Small intestine (tissue), 7 donors: Measurements from ENCODE around the gene GSAP. TPM values are rescaled to one million over a fixed set of nuclear protein-coding genes. Genes with fewer than 3 reads are reported as not detected.

ENCODE experiments used
- DNase-seq, 2 donors: peaks; one replicate each; pipeline versions ENCODE4 v3.0.0 to v3.0.0-alpha.2; 2013
- FAIRE-seq: peaks from 2 replicates; lab custom pipeline; 2012; peaks lifted over from hg19 to GRCh38; lab: Jason Lieb, UNC
- H3K27ac ChIP-seq, 3 donors: one replicate each; pipeline ENCODE4 v1.5.1; 2013; ENCODE audit warnings: low read length in 2 of 3, mild to moderate bottlenecking in 2 of 3, control low read depth in 1 of 3, inconsistent platforms in 1 of 3, low read depth in 1 of 3, moderate library complexity in 1 of 3
- H3K27me3 ChIP-seq, 3 donors: one replicate each; pipeline ENCODE4 v1.6.1; 2013; ENCODE audit warnings: low read length in 3 of 3, inconsistent platforms in 1 of 3; ENCODE audit not compliant: control insufficient read depth in 3 of 3, insufficient read depth in 3 of 3
- H3K36me3 ChIP-seq, 3 donors: one replicate each; pipeline ENCODE4 v1.6.1; 2013; ENCODE audit warnings: low read length in 3 of 3, inconsistent platforms in 1 of 3, low read depth in 1 of 3, mild to moderate bottlenecking in 1 of 3, moderate library complexity in 1 of 3; ENCODE audit not compliant: control insufficient read depth in 3 of 3, insufficient read depth in 2 of 3
- H3K4me1 ChIP-seq, 3 donors: one replicate each; pipeline ENCODE4 v1.6.1; 2013; ENCODE audit warnings: low read length in 2 of 3, inconsistent platforms in 1 of 3, low read depth in 1 of 3, mild to moderate bottlenecking in 1 of 3, moderate library complexity in 1 of 3; ENCODE audit not compliant: control insufficient read depth in 3 of 3, insufficient read depth in 2 of 3
- H3K4me3 ChIP-seq, 3 donors: one replicate each; pipeline ENCODE4 v1.5.1; 2013; ENCODE audit warnings: low read length in 3 of 3, control low read depth in 1 of 3, inconsistent platforms in 1 of 3, low read depth in 1 of 3, mild to moderate bottlenecking in 1 of 3, moderate library complexity in 1 of 3
- H3K9me3 ChIP-seq, 2 donors: one replicate each; pipeline ENCODE4 v1.6.1; 2013; ENCODE audit warnings: low read depth in 1 of 2, low read length in 1 of 2; ENCODE audit not compliant: control insufficient read depth in 2 of 2, insufficient read depth in 1 of 2
- WGBS, 3 donors: extraction: QIAGEN DNeasy Blood & Tissue Kit; methylation state at CpG; one replicate each; pipeline ENCODE4 v1.1.7; 2013; 5-methylcytosine and 5-hydroxymethylcytosine counted together
- polyA plus RNA-seq, 4 donors: library from polyadenylated mRNA; stranded (reverse) in 3 of 4; unstranded in 1 of 4; fragments of 200-250 nt in 3 of 4; fragments of 120-200 nt in 1 of 4; gene quantifications; one replicate each; pipeline versions ENCODE4 v1.2.1 to v1.2.3, GENCODE V29; 2013
- donor health status: healthy with polysubstance abuse.
- donor health status: control.
- donor health status: control.
- donor health status: Bipolar disorder and iron deficiency.
- donor health status: healthy.

Gene GSAP
- polyA plus RNA-seq, 4 donors, result 3.0 to 12.3 (median 4.9) TPM

- Histone ChIP-seq H3K27me3 (no peaks in the 10 kb centered on the region), H3K36me3 (no peaks in the 10 kb centered on the region), H3K4me1 (no peaks in the 10 kb centered on the region), H3K4me3 (no peak overlapping the region), H3K9me3 (no peaks in the 10 kb centered on the region), H3K27ac (no peak overlapping the region)
- DNase-seq (no peak), FAIRE-seq (no peak)
- 92 to 98% (median 94%) methylated on average over 5 of the region's 5 CpGs for WGBS, 3 donors
Measured at GRCh38 chr7:77271766-77272165, 144.4 kb downstream of the GSAP start.

GRCh38 chr7:77270094-77270480 lies 146.1 kb downstream of the GSAP start:
- no peak for FAIRE-seq

GRCh38 chr7:77269360-77270093 lies 146.6 kb downstream of the GSAP start:
- 74 to 92% (median 88%) methylated on average over 4 of the region's 4 CpGs for WGBS, 3 donors
- Histone ChIP-seq H3K27me3 (no peaks in the 10 kb centered on the region), H3K4me1 (no peaks in the 10 kb centered on the region), H3K9me3 (no peaks in the 10 kb centered on the region), H3K4me3 (no peak overlapping the region), H3K27ac (no peak overlapping the region), H3K36me3 (no peaks in the 10 kb centered on the region)
- no peak for DNase-seq
- no peak for FAIRE-seq

More at GRCh38 chr7:77270094-77270480, 146.1 kb downstream of the GSAP start:
- Histone ChIP-seq H3K27ac (no peak overlapping the region), H3K4me1 (no peaks in the 10 kb centered on the region), H3K4me3 (no peak overlapping the region), H3K9me3 (no peaks in the 10 kb centered on the region), H3K36me3 (no peaks in the 10 kb centered on the region), H3K27me3 (no peaks in the 10 kb centered on the region)
- DNase-seq, result no peak
- 94 to 100% (median 98%) methylated on average over 1 of the region's 1 CpG for WGBS, 3 donors

GRCh38 chr7:77266291-77266794 lies 149.8 kb downstream of the GSAP start:
- no peaks in the 10 kb centered on the region for H3K36me3 ChIP-seq
- DNase-seq (no peak), FAIRE-seq (no peak)
- H3K27ac ChIP-seq, result no peak overlapping the region
- H3K4me1 ChIP-seq, result no peaks in the 10 kb centered on the region
- WGBS, 3 donors, result 72 to 87% (median 81%) methylated on average over 2 of the region's 2 CpGs
- no peaks in the 10 kb centered on the region for H3K27me3 ChIP-seq
- no peak overlapping the region for H3K4me3 ChIP-seq
- no peaks in the 10 kb centered on the region for H3K9me3 ChIP-seq

GRCh38 chr7:77265666-77266065 lies 150.5 kb downstream of the GSAP start:
- Histone ChIP-seq H3K27me3 (no peaks in the 10 kb centered on the region), H3K4me3 (no peak overlapping the region), H3K4me1 (no peaks in the 10 kb centered on the region), H3K36me3 (no peaks in the 10 kb centered on the region), H3K9me3 (no peaks in the 10 kb centered on the region), H3K27ac (no peak overlapping the region)
- WGBS, 3 donors, result 77 to 80% (median 78%) methylated on average over 4 of the region's 4 CpGs
- FAIRE-seq (no peak), DNase-seq (no peak)

- H3K36me3 ChIP-seq, result no peaks in the 10 kb centered on the region
- no peak overlapping the region for H3K27ac ChIP-seq
- no peaks in the 10 kb centered on the region for H3K4me1 ChIP-seq
- H3K4me3 ChIP-seq, result no peak overlapping the region
- H3K9me3 ChIP-seq, result no peaks in the 10 kb centered on the region
- WGBS, 3 donors, result 97 to 99% (median 99%) methylated on average over 4 of the region's 4 CpGs
- FAIRE-seq, result no peak
- DNase-seq, result no peak
- H3K27me3 ChIP-seq, result no peaks in the 10 kb centered on the region
Measured at GRCh38 chr7:77262316-77262715, 153.8 kb downstream of the GSAP start.

Other genes with a start within 250 kb of the GSAP start
- 10 to 100 TPM in 3 of 4 donors, 1 to 10 TPM in 1; 7.4 to 38.0 (median 18.1) TPM for gene FGL2, start 216.5 kb downstream of the GSAP start, polyA plus RNA-seq
- gene PTPN12, start 120.9 kb upstream of the GSAP start, polyA plus RNA-seq, result 10 to 100 TPM; 14.3 to 39.1 (median 21.9) TPM